ENCODE measurements around the gene DDX42.

DNA sequence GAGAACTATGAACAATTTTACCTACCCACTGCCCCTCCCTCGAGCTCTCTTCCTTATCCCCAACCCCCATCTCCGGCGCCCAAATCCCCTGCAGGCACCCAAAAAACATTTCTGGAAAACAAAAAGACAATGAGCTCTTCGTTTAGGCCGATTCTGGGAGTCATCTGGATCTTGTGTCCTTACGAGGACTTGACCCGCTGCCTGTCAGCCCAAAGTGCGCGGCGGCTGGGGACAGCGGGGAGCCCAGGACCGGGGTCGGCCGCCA, 32.9 kb upstream of the DDX42 start:
- TF ChIP-seq, protein P1, sequence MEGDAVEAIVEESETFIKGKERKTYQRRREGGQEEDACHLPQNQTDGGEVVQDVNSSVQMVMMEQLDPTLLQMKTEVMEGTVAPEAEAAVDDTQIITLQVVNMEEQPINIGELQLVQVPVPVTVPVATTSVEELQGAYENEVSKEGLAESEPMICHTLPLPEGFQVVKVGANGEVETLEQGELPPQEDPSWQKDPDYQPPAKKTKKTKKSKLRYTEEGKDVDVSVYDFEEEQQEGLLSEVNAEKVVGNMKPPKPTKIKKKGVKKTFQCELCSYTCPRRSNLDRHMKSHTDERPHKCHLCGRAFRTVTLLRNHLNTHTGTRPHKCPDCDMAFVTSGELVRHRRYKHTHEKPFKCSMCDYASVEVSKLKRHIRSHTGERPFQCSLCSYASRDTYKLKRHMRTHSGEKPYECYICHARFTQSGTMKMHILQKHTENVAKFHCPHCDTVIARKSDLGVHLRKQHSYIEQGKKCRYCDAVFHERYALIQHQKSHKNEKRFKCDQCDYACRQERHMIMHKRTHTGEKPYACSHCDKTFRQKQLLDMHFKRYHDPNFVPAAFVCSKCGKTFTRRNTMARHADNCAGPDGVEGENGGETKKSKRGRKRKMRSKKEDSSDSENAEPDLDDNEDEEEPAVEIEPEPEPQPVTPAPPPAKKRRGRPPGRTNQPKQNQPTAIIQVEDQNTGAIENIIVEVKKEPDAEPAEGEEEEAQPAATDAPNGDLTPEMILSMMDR (IDR thresholded peaks at IDR 0.05 in 8 of 11, conservative IDR thresholded peaks at IDR 0.05 in 3 of 11), result no peak
- TF ChIP-seq POLR2A (IDR thresholded peaks at IDR 0.05), result no peak

Measured in spleen (tissue), 7 donors.